Pancreas (tissue), 10 donors: Measurements from ENCODE around the gene PCYT1A. TPM values are rescaled to one million over a fixed set of nuclear protein-coding genes. Genes with fewer than 3 reads are reported as not detected.

ENCODE experiments used
- ATAC-seq, 4 donors: fragments of 200-7000 bp; cut with Tn5 transposase; one replicate each; pipeline versions ENCODE4 v1.8.0 to v1.9.1; 2020; ENCODE audit warnings: mild to moderate bottlenecking in 4 of 4, moderate library complexity in 4 of 4
- DNase-seq, 6 donors: peaks; one replicate each; pipeline ENCODE4 v3.0.0-alpha.2; 2020
- FAIRE-seq: peaks from 2 replicates; lab custom pipeline; 2012; peaks lifted over from hg19 to GRCh38; lab: Jason Lieb, UNC
- H3K27ac ChIP-seq, 4 donors: fragments of 200-600 bp; sonication (generic); 1 replicate in 3 of 4; 2 replicates in 1 of 4; pipeline versions ENCODE4 v1.5.0 to v1.8.0; 2020
- H3K27me3 ChIP-seq, 4 donors: fragments of 200-600 bp; one replicate each; pipeline ENCODE4 v1.8.0; 2021
- H3K36me3 ChIP-seq, 3 donors: fragments of 200-600 bp; sonication (generic) in 1 of 3; one replicate each; pipeline versions ENCODE4 v1.5.0 to v1.8.0; 2020 to 2021
- H3K4me1 ChIP-seq, 3 donors: fragments of 200-600 bp; one replicate each; pipeline ENCODE4 v1.8.0; 2021
- H3K4me3 ChIP-seq, 4 donors: fragments of 200-600 bp; sonication (generic) in 2 of 4; one replicate each; pipeline versions ENCODE4 v1.5.0 to v1.8.0; 2020 to 2021
- H3K9me3 ChIP-seq, 4 donors: fragments of 200-600 bp; one replicate each; pipeline ENCODE4 v1.8.0; 2021
- WGBS, 2 donors: extraction: QIAGEN DNeasy Blood & Tissue Kit; methylation state at CpG; one replicate each; pipeline ENCODE4 v1.1.7; 2013; 5-methylcytosine and 5-hydroxymethylcytosine counted together
- intact Hi-C, 3 donors: fragments of 100-400 bp; cut with DNase I; formaldehyde crosslinking; loops; one replicate each; pipeline versions ENCODE4 v1.11.1 to v1.14.2; 2022
- polyA plus RNA-seq, 2 donors: library from polyadenylated mRNA; stranded (reverse); fragments of 200-250 nt; gene quantifications; one replicate each; pipeline ENCODE4 v1.2.3, GENCODE V29; 2013
- total RNA-seq, 6 donors: library from RNA; stranded (reverse); fragmentation: NEBNext Ultra II Directional in 4 of 6; extraction: Animal tissue kit (Norgen Biotek cat#: 25700) in 4 of 6; gene quantifications; one replicate each; pipeline versions ENCODE4 v1.2.1 to v1.2.4, GENCODE V29; 2021 to 2023
- TF ChIP-seq, protein P1 (sequence below), 4 donors: fragments of 200-600 bp; sonication (generic) in 3 of 4; IDR thresholded peaks; one replicate each; pipeline versions ENCODE4 v1.5.0 to v1.8.0; 2021; ENCODE audit warnings: antibody characterized with exemption in 4 of 4
- donor health status: healthy with polysubstance abuse.
- donor health status: DM: no; HTN: no; CAD: no; lungs with moderate emphysema.
- donor health status: DM: no; HTN: no; CAD: no.
- donor health status: control.
- donor health status: control.
- donor health status: Bipolar disorder and iron deficiency.
- donor health status: DM: yes; HTN: yes; CAD: no.
- donor health status: DM: no; HTN: no; CAD: no.
- donor health status: DM: no; HTN: no; CAD: no.
- donor health status: DM: yes; HTN: yes; CAD: no.

Gene PCYT1A
- total and polyA plus RNA-seq, 8 donors, result 14.1 to 26.0 (median 16.5) TPM

- H3K27me3 ChIP-seq, result no peaks in the 10 kb centered on the region
- peak overlapping the region in 2 of 4 donors; percentile 54 to 82 for H3K27ac ChIP-seq
- H3K4me3 ChIP-seq, result no peak overlapping the region
- TF ChIP-seq, protein P1, sequence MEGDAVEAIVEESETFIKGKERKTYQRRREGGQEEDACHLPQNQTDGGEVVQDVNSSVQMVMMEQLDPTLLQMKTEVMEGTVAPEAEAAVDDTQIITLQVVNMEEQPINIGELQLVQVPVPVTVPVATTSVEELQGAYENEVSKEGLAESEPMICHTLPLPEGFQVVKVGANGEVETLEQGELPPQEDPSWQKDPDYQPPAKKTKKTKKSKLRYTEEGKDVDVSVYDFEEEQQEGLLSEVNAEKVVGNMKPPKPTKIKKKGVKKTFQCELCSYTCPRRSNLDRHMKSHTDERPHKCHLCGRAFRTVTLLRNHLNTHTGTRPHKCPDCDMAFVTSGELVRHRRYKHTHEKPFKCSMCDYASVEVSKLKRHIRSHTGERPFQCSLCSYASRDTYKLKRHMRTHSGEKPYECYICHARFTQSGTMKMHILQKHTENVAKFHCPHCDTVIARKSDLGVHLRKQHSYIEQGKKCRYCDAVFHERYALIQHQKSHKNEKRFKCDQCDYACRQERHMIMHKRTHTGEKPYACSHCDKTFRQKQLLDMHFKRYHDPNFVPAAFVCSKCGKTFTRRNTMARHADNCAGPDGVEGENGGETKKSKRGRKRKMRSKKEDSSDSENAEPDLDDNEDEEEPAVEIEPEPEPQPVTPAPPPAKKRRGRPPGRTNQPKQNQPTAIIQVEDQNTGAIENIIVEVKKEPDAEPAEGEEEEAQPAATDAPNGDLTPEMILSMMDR (IDR thresholded peaks at IDR 0.05), result no peak
- no peaks in the 10 kb centered on the region for H3K9me3 ChIP-seq
- no peaks in the 10 kb centered on the region for H3K36me3 ChIP-seq
- WGBS, 2 donors, result 77 to 81% methylated on average over 5 of the region's 5 CpGs
- intact Hi-C loops, result loop anchor here in 1 of 3 donors (10.0 kb wide), 1 partner anchor 120 kb away; no protein-coding TSS in a partner anchor
- ATAC-seq (no peak), FAIRE-seq (no peak), DNase-seq (no peak)
- H3K4me1 ChIP-seq, result peaks cover 0 to 20% (median 12%) of the 10 kb centered on the region in 3 donors
These were observed 93.0 kb downstream of the PCYT1A start for GRCh38 chr3:196194542-196194915.

- intact Hi-C loops, result loop anchor here in 1 of 3 donors (10.0 kb wide), 1 partner anchor 119 kb away; no protein-coding TSS in a partner anchor
- ATAC-seq (peak; percentile 64 to 79 (median 71)), FAIRE-seq (no peak), DNase-seq (peak in 5 of 6 donors; percentile 41 to 86 (median 69))
- TF ChIP-seq, protein P1 (IDR thresholded peaks at IDR 0.05), result no peak
- Histone ChIP-seq H3K4me3 (no peak overlapping the region), H3K4me1 (peaks cover 0 to 20% (median 12%) of the 10 kb centered on the region in 3 donors), H3K9me3 (no peaks in the 10 kb centered on the region), H3K36me3 (no peaks in the 10 kb centered on the region), H3K27ac (peak overlapping the region in 2 of 4 donors; percentile 54 to 82), H3K27me3 (no peaks in the 10 kb centered on the region)
- 28 to 33% methylated on average over 13 of the region's 13 CpGs for WGBS, 2 donors
These were observed 93.6 kb downstream of the PCYT1A start for GRCh38 chr3:196193736-196194541.

DNA sequence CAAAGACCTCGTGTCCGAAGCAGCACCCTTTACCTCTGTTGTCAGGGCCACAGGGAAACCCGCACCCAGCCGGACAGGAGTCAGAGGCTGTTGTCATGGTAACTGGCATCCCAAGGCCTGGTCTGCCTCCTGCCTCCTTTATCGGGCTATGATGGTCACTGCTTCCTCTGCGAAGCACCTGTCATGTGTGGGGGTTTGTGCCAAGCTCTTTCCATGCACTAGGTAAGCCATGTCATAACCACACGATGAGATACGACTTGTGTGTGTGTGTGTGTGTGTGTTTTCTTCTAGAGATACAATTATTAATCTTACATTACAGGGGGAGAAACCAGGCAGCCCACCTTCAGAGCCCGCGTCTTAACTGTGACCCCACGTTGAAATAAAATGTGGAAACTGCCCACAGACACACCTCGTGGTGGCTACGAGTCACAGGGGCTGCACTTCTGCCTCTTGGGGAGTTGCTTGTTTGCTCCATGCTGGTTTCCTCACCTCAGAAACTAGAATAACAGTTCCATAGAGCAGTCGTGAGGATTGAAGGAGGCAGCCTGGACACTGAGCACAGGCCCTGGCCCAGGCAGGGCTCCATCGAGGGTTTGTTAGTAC, 94.3 kb downstream of the PCYT1A start:
- DNase-seq (no peak), FAIRE-seq (no peak), ATAC-seq (no peak)
- TF ChIP-seq, protein P1 (IDR thresholded peaks at IDR 0.05), result no peak
- no peaks in the 10 kb centered on the region for H3K27me3 ChIP-seq
- peaks cover 0 to 20% (median 12%) of the 10 kb centered on the region in 3 donors for H3K4me1 ChIP-seq
- H3K27ac ChIP-seq, result peak overlapping the region in 3 of 4 donors; percentile 52 to 82 (median 54)
- WGBS, 2 donors, result 71% methylated on average over 15 of the region's 15 CpGs
- no peaks in the 10 kb centered on the region for H3K9me3 ChIP-seq
- intact Hi-C loops, result loop anchor here in 1 of 3 donors (10.0 kb wide), 1 partner anchor 118 kb away; no protein-coding TSS in a partner anchor
- H3K36me3 ChIP-seq, result no peaks in the 10 kb centered on the region
- no peak overlapping the region for H3K4me3 ChIP-seq

- H3K27me3 ChIP-seq, result no peaks in the 10 kb centered on the region
- peaks cover 0 to 20% (median 12%) of the 10 kb centered on the region in 3 donors for H3K4me1 ChIP-seq
- H3K36me3 ChIP-seq, result no peaks in the 10 kb centered on the region
- no peak for FAIRE-seq
- whole genome bisulfite sequencing, 2 donors, result 60 to 67% methylated on average over 14 of the region's 14 CpGs
- H3K27ac ChIP-seq, result peak overlapping the region in 3 of 4 donors; percentile 52 to 82 (median 74)
- TF ChIP-seq, protein P1 (IDR thresholded peaks at IDR 0.05), result no peak
- H3K4me3 ChIP-seq, result no peak overlapping the region
- no peak for DNase-seq
- H3K9me3 ChIP-seq, result no peaks in the 10 kb centered on the region
- intact Hi-C loops, result loop anchor here in 1 of 3 donors (10.0 kb wide), 1 partner anchor 118 kb away; no protein-coding TSS in a partner anchor
- ATAC-seq, result peak in 3 of 4 donors; percentile 18 to 57 (median 39)
These were observed 94.9 kb downstream of the PCYT1A start for GRCh38 chr3:196192524-196193051.
